Large intestine (tissue), 3 donors: Measurements from ENCODE around the gene GNL3L. TPM values are rescaled to one million over a fixed set of nuclear protein-coding genes. Genes with fewer than 3 reads are reported as not detected.
"Not testable (repeated sequence)": the region's sequence is repeated elsewhere in the genome, so short reads cannot be mapped to it uniquely, and the experiment has no call there.

Experiments used
- DNase-seq, 2 donors: peaks; one replicate each; pipeline versions ENCODE4 v3.0.0 to v3.0.0-alpha.2; 2013
- H3K27ac ChIP-seq: one replicate; pipeline ENCODE4 v1.5.1; 2013; ENCODE audit warnings: low read length
- H3K27me3 ChIP-seq: 2 replicates; pipeline ENCODE4 v1.6.1; 2013; ENCODE audit warnings: low read length; ENCODE audit not compliant: control insufficient read depth, insufficient read depth
- H3K36me3 ChIP-seq: 2 replicates; pipeline ENCODE4 v1.6.1; 2013; ENCODE audit warnings: low read length; ENCODE audit not compliant: control insufficient read depth, insufficient read depth
- H3K4me1 ChIP-seq: one replicate; pipeline ENCODE4 v1.6.1; 2013; ENCODE audit warnings: low read length; ENCODE audit not compliant: control insufficient read depth, insufficient read depth
- H3K4me3 ChIP-seq: one replicate; pipeline ENCODE4 v1.5.1; 2013; ENCODE audit warnings: low read length
- H3K9me3 ChIP-seq: one replicate; pipeline ENCODE4 v1.6.1; 2013; ENCODE audit warnings: mild to moderate bottlenecking, low read depth, low read length, moderate library complexity; ENCODE audit not compliant: control insufficient read depth
- WGBS: methylation state at CpG from one replicate; pipeline ENCODE4 v1.1.5; 2013; ENCODE audit warnings: low lambda C conversion rate; ENCODE audit not compliant: insufficient coverage; 5-methylcytosine and 5-hydroxymethylcytosine counted together
- polyA plus RNA-seq: library from polyadenylated mRNA; unstranded; fragments of 120-200 nt; gene quantifications from one replicate; pipeline ENCODE4 v1.2.1, GENCODE V29; 2013

The GNL3L gene
- polyA plus RNA-seq, 1 donor = 14.4 TPM

- not testable (repeated sequence) for H3K4me3 ChIP-seq, H3K27ac ChIP-seq, H3K27me3 ChIP-seq, H3K4me1 ChIP-seq, DNase-seq, H3K9me3 ChIP-seq
- H3K36me3 ChIP-seq = peaks cover 45% of the 10 kb centered on the region
- WGBS = no CpG with 5 or more reads among the region's 7 CpGs
Measured at GRCh38 chrX:54555006-54555405, 25.0 kb downstream of the GNL3L start.

GRCh38 chrX:54560411-54560810, 30.4 kb downstream of the GNL3L start:
- peaks cover 32% of the 10 kb centered on the region for H3K36me3 ChIP-seq
- no peaks in the 10 kb centered on the region for H3K4me1 ChIP-seq
- WGBS = no CpG with 5 or more reads among the region's 11 CpGs
- H3K27ac ChIP-seq = no peak overlapping the region
- no peaks in the 10 kb centered on the region for H3K27me3 ChIP-seq
- no peak overlapping the region for H3K4me3 ChIP-seq
- no peak for DNase-seq
- no peaks in the 10 kb centered on the region for H3K9me3 ChIP-seq

- no peaks in the 10 kb centered on the region for H3K27me3 ChIP-seq
- H3K27ac ChIP-seq = no peak overlapping the region
- no peak for DNase-seq
- no peaks in the 10 kb centered on the region for H3K9me3 ChIP-seq
- no peaks in the 10 kb centered on the region for H3K4me1 ChIP-seq
- WGBS = no CpG with 5 or more reads among the region's 1 CpG
- H3K4me3 ChIP-seq = no peak overlapping the region
- peaks cover 29% of the 10 kb centered on the region for H3K36me3 ChIP-seq
Measured at GRCh38 chrX:54561622-54562021, 31.6 kb downstream of the GNL3L start.

GRCh38 chrX:54564936-54565335, 34.9 kb downstream of the GNL3L start:
- peaks cover 15% of the 10 kb centered on the region for H3K36me3 ChIP-seq
- H3K4me1 ChIP-seq = no peaks in the 10 kb centered on the region
- no peaks in the 10 kb centered on the region for H3K27me3 ChIP-seq
- WGBS = no CpG with 5 or more reads among the region's 5 CpGs
- no peaks in the 10 kb centered on the region for H3K9me3 ChIP-seq
- DNase-seq = no peak
- H3K27ac ChIP-seq = no peak overlapping the region
- no peak overlapping the region for H3K4me3 ChIP-seq

GRCh38 chrX:54570332-54570731, 40.3 kb downstream of the GNL3L start:
- Histone ChIP-seq H3K4me1 (no peaks in the 10 kb centered on the region), H3K4me3 (no peak overlapping the region), H3K9me3 (peaks cover 6% of the 10 kb centered on the region), H3K27me3 (no peaks in the 10 kb centered on the region), H3K36me3 (no peaks in the 10 kb centered on the region), H3K27ac (no peak overlapping the region)
- DNase-seq = no peak

- not testable (repeated sequence) for H3K4me1 ChIP-seq, H3K27ac ChIP-seq, H3K27me3 ChIP-seq, DNase-seq, H3K4me3 ChIP-seq, H3K36me3 ChIP-seq, H3K9me3 ChIP-seq
- WGBS = no CpG with 5 or more reads among the region's 31 CpGs
Measured at GRCh38 chrX:54572641-54573040, 42.6 kb downstream of the GNL3L start.

GRCh38 chrX:54597728-54598127, 67.7 kb downstream of the GNL3L start:
- Histone ChIP-seq H3K4me1 (no peaks in the 10 kb centered on the region), H3K27ac (no peak overlapping the region), H3K4me3 (no peak overlapping the region), H3K36me3 (no peaks in the 10 kb centered on the region), H3K9me3 (no peaks in the 10 kb centered on the region), H3K27me3 (no peaks in the 10 kb centered on the region)
- DNase-seq = no peak
- WGBS = no CpG with 5 or more reads among the region's 2 CpGs

GRCh38 chrX:54602563-54602962, 72.5 kb downstream of the GNL3L start:
- WGBS = no CpG with 5 or more reads among the region's 1 CpG
- DNase-seq = no peak

More at GRCh38 chrX:54602563-54602962, 72.5 kb downstream of the GNL3L start:
- H3K27me3 ChIP-seq = no peaks in the 10 kb centered on the region
- H3K27ac ChIP-seq = no peak overlapping the region
- no peaks in the 10 kb centered on the region for H3K4me1 ChIP-seq
- no peak overlapping the region for H3K4me3 ChIP-seq
- H3K36me3 ChIP-seq = no peaks in the 10 kb centered on the region
- no peaks in the 10 kb centered on the region for H3K9me3 ChIP-seq

Other genes with a start within 250 kb of the GNL3L start
- gene WNK3, start 172.2 kb upstream of the GNL3L start, polyA plus RNA-seq = 1.4 TPM
- 44.1 TPM for gene TSR2, start 89.8 kb upstream of the GNL3L start, polyA plus RNA-seq
- 8.0 TPM for gene FGD1, start 34.0 kb upstream of the GNL3L start, polyA plus RNA-seq